ENCODE data around the gene HECW1. TPM values are rescaled to one million over a fixed set of nuclear protein-coding genes. Genes with fewer than 3 reads are reported as not detected.

HECW1 gene
- total and polyA plus RNA-seq, 2 experiments from 2014 or later: 11.0 to 21.8 TPM

GRCh38 chr7:43484678-43485395 lies 372.4 kb downstream of the HECW1 start:
- no peak overlapping the region for H3K27ac Mint-ChIP-seq
- H3K27me3 Mint-ChIP-seq (ENCODE audit: insufficient read depth, low read depth, poor library complexity): no peaks in the 10 kb centered on the region
- H3F3A ChIP-seq (replicated peaks; ENCODE audit: low read depth): no peaks in the 10 kb centered on the region
- peaks cover 5% of the 10 kb centered on the region for H3K36me3 Mint-ChIP-seq (ENCODE audit: low read depth)
- H3K36me3 ChIP-seq (ENCODE audit: insufficient read depth): no peaks in the 10 kb centered on the region
- H3K4me3 ChIP-seq: no peak overlapping the region
- H3K4me1 Mint-ChIP-seq: peaks cover 8% of the 10 kb centered on the region
- no peak for ATAC-seq
- H3K4me3 Mint-ChIP-seq: no peak overlapping the region
- H3K4me1 ChIP-seq (ENCODE audit: insufficient read depth): no peaks in the 10 kb centered on the region
- TF ChIP-seq NANOG (IDR thresholded peaks at IDR 0.05; ENCODE audit: borderline replicate concordance): no peak
- TF ChIP-seq JUNB (IDR thresholded peaks at IDR 0.05; ENCODE audit: unreplicated experiment): no peak
- no peak for TF ChIP-seq POLR2AphosphoS5 (IDR thresholded peaks at IDR 0.05; ENCODE audit: low read depth)
- TF ChIP-seq EZH2phosphoT487 (IDR thresholded peaks at IDR 0.05; ENCODE audit: unreplicated experiment): no peak
- TF ChIP-seq CREB1 (CRISPR knock-in tag; IDR thresholded peaks at IDR 0.05; ENCODE audit: low read depth): no peak
- no peak for TF ChIP-seq ZNF114 (CRISPR knock-in tag; IDR thresholded peaks at IDR 0.05)
- TF ChIP-seq EZH2 (IDR thresholded peaks at IDR 0.05; ENCODE audit: low read depth, unreplicated experiment): no peak
- no peak for TF ChIP-seq ZNF331 (CRISPR knock-in tag; IDR thresholded peaks at IDR 0.05; ENCODE audit: low read depth)
- H3K4me2 ChIP-seq: no peak overlapping the region
- no peaks in the 10 kb centered on the region for H3K27me3 ChIP-seq (ENCODE audit: insufficient read depth)
- H4K20me1 ChIP-seq (replicated peaks; ENCODE audit: insufficient read depth): no peaks in the 10 kb centered on the region
- peaks cover 5% of the 10 kb centered on the region for H3K9me3 Mint-ChIP-seq
- no peak for DNase-seq (ENCODE audit: low spot score)
- H2AFZ ChIP-seq: no peak overlapping the region
- H3K9me2 ChIP-seq (ENCODE audit: insufficient read depth): no peaks in the 10 kb centered on the region
- H3K27ac ChIP-seq (ENCODE audit: low read depth): no peak overlapping the region
- H3K79me2 ChIP-seq (replicated peaks; ENCODE audit: insufficient read depth): no peaks in the 10 kb centered on the region

GRCh38 chr7:43485580-43485979 lies 373.1 kb downstream of the HECW1 start:
- ATAC-seq (no peak), DNase-seq (ENCODE audit: low spot score) (no peak)
- Histone ChIP-seq H3K4me3 (no peak overlapping the region), H3K27ac (ENCODE audit: low read depth) (no peak overlapping the region), H2AFZ (no peak overlapping the region), H3K27me3 (ENCODE audit: insufficient read depth) (no peaks in the 10 kb centered on the region), H3F3A (replicated peaks; ENCODE audit: low read depth) (no peaks in the 10 kb centered on the region), H3K79me2 (replicated peaks; ENCODE audit: insufficient read depth) (no peaks in the 10 kb centered on the region), H4K20me1 (replicated peaks; ENCODE audit: insufficient read depth) (no peaks in the 10 kb centered on the region), H3K9me2 (ENCODE audit: insufficient read depth) (no peaks in the 10 kb centered on the region), H3K36me3 (ENCODE audit: insufficient read depth) (no peaks in the 10 kb centered on the region), H3K4me2 (no peak overlapping the region), H3K4me1 (ENCODE audit: insufficient read depth) (no peaks in the 10 kb centered on the region)
- peaks cover 12% of the 10 kb centered on the region for H3K4me1 Mint-ChIP-seq
- H3K27ac Mint-ChIP-seq: no peak overlapping the region
- no peaks in the 10 kb centered on the region for H3K9me3 Mint-ChIP-seq
- no peaks in the 10 kb centered on the region for H3K27me3 Mint-ChIP-seq (ENCODE audit: insufficient read depth, low read depth, poor library complexity)
- H3K4me3 Mint-ChIP-seq: no peak overlapping the region
- no peaks in the 10 kb centered on the region for H3K36me3 Mint-ChIP-seq (ENCODE audit: low read depth)
- no peak for TF ChIP-seq JUNB (IDR thresholded peaks at IDR 0.05; ENCODE audit: unreplicated experiment)
- TF ChIP-seq, protein P1, sequence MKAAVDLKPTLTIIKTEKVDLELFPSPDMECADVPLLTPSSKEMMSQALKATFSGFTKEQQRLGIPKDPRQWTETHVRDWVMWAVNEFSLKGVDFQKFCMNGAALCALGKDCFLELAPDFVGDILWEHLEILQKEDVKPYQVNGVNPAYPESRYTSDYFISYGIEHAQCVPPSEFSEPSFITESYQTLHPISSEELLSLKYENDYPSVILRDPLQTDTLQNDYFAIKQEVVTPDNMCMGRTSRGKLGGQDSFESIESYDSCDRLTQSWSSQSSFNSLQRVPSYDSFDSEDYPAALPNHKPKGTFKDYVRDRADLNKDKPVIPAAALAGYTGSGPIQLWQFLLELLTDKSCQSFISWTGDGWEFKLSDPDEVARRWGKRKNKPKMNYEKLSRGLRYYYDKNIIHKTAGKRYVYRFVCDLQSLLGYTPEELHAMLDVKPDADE (IDR thresholded peaks at IDR 0.05): no peak
- TF ChIP-seq EZH2phosphoT487 (IDR thresholded peaks at IDR 0.05; ENCODE audit: unreplicated experiment): no peak
- no peak for TF ChIP-seq POLR2AphosphoS5 (IDR thresholded peaks at IDR 0.05; ENCODE audit: low read depth)
- TF ChIP-seq, protein P2, sequence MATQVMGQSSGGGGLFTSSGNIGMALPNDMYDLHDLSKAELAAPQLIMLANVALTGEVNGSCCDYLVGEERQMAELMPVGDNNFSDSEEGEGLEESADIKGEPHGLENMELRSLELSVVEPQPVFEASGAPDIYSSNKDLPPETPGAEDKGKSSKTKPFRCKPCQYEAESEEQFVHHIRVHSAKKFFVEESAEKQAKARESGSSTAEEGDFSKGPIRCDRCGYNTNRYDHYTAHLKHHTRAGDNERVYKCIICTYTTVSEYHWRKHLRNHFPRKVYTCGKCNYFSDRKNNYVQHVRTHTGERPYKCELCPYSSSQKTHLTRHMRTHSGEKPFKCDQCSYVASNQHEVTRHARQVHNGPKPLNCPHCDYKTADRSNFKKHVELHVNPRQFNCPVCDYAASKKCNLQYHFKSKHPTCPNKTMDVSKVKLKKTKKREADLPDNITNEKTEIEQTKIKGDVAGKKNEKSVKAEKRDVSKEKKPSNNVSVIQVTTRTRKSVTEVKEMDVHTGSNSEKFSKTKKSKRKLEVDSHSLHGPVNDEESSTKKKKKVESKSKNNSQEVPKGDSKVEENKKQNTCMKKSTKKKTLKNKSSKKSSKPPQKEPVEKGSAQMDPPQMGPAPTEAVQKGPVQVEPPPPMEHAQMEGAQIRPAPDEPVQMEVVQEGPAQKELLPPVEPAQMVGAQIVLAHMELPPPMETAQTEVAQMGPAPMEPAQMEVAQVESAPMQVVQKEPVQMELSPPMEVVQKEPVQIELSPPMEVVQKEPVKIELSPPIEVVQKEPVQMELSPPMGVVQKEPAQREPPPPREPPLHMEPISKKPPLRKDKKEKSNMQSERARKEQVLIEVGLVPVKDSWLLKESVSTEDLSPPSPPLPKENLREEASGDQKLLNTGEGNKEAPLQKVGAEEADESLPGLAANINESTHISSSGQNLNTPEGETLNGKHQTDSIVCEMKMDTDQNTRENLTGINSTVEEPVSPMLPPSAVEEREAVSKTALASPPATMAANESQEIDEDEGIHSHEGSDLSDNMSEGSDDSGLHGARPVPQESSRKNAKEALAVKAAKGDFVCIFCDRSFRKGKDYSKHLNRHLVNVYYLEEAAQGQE (IDR thresholded peaks at IDR 0.05; ENCODE audit: unreplicated experiment): no peak
- TF ChIP-seq NANOG (IDR thresholded peaks at IDR 0.05; ENCODE audit: borderline replicate concordance): no peak
- TF ChIP-seq, protein P3, sequence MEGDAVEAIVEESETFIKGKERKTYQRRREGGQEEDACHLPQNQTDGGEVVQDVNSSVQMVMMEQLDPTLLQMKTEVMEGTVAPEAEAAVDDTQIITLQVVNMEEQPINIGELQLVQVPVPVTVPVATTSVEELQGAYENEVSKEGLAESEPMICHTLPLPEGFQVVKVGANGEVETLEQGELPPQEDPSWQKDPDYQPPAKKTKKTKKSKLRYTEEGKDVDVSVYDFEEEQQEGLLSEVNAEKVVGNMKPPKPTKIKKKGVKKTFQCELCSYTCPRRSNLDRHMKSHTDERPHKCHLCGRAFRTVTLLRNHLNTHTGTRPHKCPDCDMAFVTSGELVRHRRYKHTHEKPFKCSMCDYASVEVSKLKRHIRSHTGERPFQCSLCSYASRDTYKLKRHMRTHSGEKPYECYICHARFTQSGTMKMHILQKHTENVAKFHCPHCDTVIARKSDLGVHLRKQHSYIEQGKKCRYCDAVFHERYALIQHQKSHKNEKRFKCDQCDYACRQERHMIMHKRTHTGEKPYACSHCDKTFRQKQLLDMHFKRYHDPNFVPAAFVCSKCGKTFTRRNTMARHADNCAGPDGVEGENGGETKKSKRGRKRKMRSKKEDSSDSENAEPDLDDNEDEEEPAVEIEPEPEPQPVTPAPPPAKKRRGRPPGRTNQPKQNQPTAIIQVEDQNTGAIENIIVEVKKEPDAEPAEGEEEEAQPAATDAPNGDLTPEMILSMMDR (conservative IDR thresholded peaks at IDR 0.05; ENCODE audit: low read depth in 2 of 2): no peak
